WERI-Rb-1 (cell line): ENCODE results near the gene CELF2.
"Not testable (repeated sequence)": the region's sequence is repeated elsewhere in the genome, so short reads cannot be mapped to it uniquely, and the experiment has no call there.

Source experiments
- DNase-seq: peaks from one replicate; pipeline ENCODE4 v3.0.0-alpha.2; 2020
- H3K27ac ChIP-seq: fragments of 250-450 bp; sonication (Bioruptor Pico); 2 replicates; pipeline ENCODE4 v1.5.1; 2020; ENCODE audit warnings: mild to moderate bottlenecking, moderate library complexity
- H3K27me3 ChIP-seq: fragments of 250-450 bp; sonication (Bioruptor Pico); 2 replicates; pipeline ENCODE4 v1.5.1; 2021; ENCODE audit warnings: mild to moderate bottlenecking, low read depth, moderate library complexity; ENCODE audit not compliant: insufficient read depth, severe bottlenecking
- H3K36me3 ChIP-seq: fragments of 250-450 bp; sonication (Bioruptor Pico); 2 replicates; pipeline ENCODE4 v1.5.1; 2020; ENCODE audit warnings: mild to moderate bottlenecking, moderate library complexity
- H3K4me3 ChIP-seq: 2 replicates; pipeline ENCODE4 v1.5.1; 2011; ENCODE audit warnings: low read depth, mild to moderate bottlenecking, control low read depth, low read length
- H3K9me3 ChIP-seq: fragments of 250-450 bp; sonication (Bioruptor Pico); 2 replicates; pipeline ENCODE4 v1.5.1; 2021; ENCODE audit warnings: mild to moderate bottlenecking, moderate library complexity; ENCODE audit not compliant: severe bottlenecking
- TF ChIP-seq, protein P1 (sequence below): IDR thresholded peaks from 2 replicates; pipeline ENCODE4 v1.5.1; 2011; ENCODE audit warnings: low read depth, mild to moderate bottlenecking, control low read depth, inconsistent platforms, low read length

The CELF2 gene

DNA sequence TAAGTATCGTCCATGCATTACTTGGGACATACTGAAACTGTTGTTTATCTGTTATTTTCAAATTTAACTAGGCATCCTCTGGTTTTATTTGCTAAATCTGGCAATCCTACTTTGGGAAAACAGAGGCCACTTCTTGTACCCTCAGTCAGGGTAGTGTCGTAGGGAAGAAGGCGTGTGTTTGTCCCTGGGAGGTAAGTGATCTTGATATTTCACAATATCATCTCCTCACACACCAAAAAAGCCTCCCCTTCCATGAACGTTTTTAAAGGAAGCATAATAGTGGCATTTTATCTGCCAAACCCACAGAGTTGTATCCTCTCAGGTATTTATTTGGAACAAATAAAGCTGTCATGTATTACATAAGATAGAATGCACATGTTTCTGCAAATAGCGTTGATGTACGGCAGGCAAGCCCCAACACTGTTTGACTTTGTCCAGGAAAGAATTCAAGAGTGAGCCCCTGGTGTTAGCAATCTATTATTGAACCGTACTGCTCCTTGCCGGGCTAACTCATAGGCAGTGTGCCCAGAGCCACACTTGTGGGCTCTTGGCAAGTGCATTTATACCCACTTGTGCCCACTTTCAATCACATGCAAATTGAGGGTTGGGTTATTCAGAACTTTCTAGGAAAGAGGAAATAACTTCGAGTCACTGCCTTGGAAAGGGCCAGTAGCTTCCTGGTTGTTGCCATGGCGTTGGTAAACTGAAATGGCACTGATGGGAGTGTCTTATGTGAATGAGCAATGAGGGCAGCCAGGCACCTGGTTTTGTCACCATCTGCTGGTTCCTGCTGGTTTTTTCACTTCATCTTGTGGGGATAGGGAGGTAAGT, 327.8 kb downstream of the CELF2 start:
- H3K27ac ChIP-seq: no peak overlapping the region
- DNase-seq: no peak

DNA sequence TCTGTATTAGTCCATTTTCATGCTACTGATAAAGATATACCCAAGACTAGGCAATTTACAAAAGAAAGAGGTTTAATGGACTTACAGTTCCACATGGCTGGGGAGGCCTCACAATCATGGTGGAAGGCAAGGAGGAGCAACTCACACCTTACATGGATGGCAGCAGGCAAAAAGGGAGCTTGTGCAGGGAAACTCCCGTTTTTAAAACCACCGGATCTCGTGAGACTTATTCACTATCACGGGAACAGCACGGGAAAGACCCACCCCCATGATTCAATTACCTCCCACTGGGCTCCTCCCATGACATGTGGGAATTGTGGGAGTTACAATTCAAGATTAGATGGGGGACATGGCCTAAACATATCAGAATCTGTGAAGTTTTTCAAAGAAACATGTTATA, 329.9 kb downstream of the CELF2 start:
- not testable (repeated sequence) for H3K36me3 ChIP-seq, H3K9me3 ChIP-seq, H3K27ac ChIP-seq, H3K27me3 ChIP-seq, H3K4me3 ChIP-seq, DNase-seq

More for the DNA sequence above, 327.8 kb downstream of the CELF2 start:
- no peaks in the 10 kb centered on the region for H3K9me3 ChIP-seq
- H3K36me3 ChIP-seq: no peaks in the 10 kb centered on the region
- TF ChIP-seq, protein P1, sequence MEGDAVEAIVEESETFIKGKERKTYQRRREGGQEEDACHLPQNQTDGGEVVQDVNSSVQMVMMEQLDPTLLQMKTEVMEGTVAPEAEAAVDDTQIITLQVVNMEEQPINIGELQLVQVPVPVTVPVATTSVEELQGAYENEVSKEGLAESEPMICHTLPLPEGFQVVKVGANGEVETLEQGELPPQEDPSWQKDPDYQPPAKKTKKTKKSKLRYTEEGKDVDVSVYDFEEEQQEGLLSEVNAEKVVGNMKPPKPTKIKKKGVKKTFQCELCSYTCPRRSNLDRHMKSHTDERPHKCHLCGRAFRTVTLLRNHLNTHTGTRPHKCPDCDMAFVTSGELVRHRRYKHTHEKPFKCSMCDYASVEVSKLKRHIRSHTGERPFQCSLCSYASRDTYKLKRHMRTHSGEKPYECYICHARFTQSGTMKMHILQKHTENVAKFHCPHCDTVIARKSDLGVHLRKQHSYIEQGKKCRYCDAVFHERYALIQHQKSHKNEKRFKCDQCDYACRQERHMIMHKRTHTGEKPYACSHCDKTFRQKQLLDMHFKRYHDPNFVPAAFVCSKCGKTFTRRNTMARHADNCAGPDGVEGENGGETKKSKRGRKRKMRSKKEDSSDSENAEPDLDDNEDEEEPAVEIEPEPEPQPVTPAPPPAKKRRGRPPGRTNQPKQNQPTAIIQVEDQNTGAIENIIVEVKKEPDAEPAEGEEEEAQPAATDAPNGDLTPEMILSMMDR: no peak
- H3K27me3 ChIP-seq: no peaks in the 10 kb centered on the region
- H3K4me3 ChIP-seq: no peak overlapping the region

GRCh38 chr10:11351801-11352200, 334.1 kb downstream of the CELF2 start:
- no peak for DNase-seq
- no peaks in the 10 kb centered on the region for H3K27me3 ChIP-seq
- no peak overlapping the region for H3K4me3 ChIP-seq

DNA sequence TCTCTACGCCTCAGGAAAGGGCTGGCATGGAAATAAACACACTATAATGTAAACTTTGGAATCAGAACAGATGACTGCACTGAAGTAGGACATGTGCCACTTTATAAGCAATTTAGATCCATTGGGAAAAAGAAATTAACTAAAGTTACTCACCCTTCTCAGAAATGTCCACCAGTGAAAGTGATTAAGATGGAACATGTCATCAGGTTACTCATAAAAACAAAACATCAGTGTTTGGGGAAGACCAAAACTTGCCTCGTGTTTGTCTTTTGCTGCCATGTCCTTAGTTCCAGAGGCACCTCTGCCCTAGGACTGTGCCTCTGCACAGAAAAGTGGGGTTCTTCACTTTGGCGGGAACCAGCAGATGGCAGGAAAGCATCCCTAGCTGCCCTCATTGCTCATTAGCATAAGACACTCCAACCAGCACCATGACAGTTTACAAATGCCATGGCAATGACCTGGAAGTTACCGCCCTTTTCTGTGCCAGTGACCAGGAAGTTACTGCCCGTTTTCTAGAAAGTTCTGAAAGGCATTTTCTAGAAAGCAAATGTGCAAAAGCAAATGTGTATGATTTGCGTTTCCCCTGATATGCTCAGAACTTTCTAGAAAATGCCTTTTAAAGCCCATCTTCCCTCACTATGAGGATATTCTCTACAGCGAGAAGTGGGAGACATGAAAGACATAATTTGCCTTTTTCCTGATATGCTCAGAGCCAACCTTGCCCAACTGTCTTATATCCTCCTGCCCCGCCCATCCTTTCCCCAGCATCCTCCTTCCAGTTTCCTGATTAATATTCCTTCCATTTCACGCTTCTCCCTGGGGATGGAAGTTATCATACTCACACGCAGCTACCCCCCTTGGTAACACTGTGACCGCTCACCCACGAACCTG, 335.6 kb downstream of the CELF2 start:
- no peak overlapping the region for H3K4me3 ChIP-seq
- DNase-seq: no peak
- no peaks in the 10 kb centered on the region for H3K36me3 ChIP-seq
- TF ChIP-seq, protein P1: no peak
- no peaks in the 10 kb centered on the region for H3K27me3 ChIP-seq
- no peak overlapping the region for H3K27ac ChIP-seq
- no peaks in the 10 kb centered on the region for H3K9me3 ChIP-seq

More at GRCh38 chr10:11351801-11352200, 334.1 kb downstream of the CELF2 start:
- no peaks in the 10 kb centered on the region for H3K9me3 ChIP-seq
- no peaks in the 10 kb centered on the region for H3K36me3 ChIP-seq
- no peak overlapping the region for H3K27ac ChIP-seq
- TF ChIP-seq, protein P1: no peak

DNA sequence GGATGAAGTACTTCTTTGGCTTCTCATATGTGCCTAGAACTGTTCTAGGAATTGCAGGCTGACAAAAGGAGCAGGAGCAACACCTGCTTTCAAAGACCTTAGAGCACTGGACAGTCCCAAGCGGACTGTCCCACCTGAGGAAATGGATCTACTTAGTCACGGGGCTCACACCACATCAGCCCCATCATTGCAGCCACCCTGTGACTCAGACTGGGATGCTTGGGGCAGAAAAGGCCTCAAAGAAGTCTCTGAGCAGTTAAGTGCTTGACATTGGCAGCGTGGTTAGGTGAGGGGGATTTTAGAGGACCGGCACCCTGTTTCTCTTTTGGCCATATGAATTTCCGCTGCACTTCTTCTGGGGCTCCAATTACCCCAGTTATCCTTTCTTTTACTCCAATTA, 337.2 kb downstream of the CELF2 start:
- Histone ChIP-seq H3K4me3 (no peak overlapping the region), H3K36me3 (no peaks in the 10 kb centered on the region), H3K9me3 (no peaks in the 10 kb centered on the region), H3K27ac (no peak overlapping the region), H3K27me3 (no peaks in the 10 kb centered on the region)
- no peak for DNase-seq
- TF ChIP-seq, protein P1: no peak

DNA sequence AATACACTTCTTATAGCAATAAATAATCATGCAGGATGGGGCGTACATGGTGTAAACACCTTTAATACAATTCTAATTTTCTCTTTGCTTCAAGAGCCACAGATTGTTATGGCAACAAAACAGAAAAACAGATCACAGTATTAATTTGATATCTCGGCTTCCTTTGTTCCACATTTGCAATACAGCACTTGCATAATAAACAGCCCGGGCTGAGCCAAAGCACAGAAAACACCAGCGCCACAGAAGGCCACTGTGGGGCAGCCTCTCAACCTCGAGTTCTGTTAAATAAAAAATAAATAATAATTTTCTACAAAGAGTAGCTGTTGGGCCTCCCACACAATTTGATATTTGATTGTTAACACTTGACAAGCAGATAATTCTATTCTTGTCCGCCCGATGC, 337.9 kb downstream of the CELF2 start:
- Histone ChIP-seq H3K27ac (no peak overlapping the region), H3K27me3 (no peaks in the 10 kb centered on the region), H3K4me3 (no peak overlapping the region), H3K9me3 (no peaks in the 10 kb centered on the region), H3K36me3 (no peaks in the 10 kb centered on the region)
- DNase-seq: no peak
- TF ChIP-seq, protein P1: no peak
